ENCODE measurements around the gene AP2S1.

AP2S1 gene

GRCh38 chr19:46798713-46799112, 51.9 kb downstream of the AP2S1 start:
- TF ChIP-seq CTCF (IDR thresholded peaks at IDR 0.05; ENCODE audit: control insufficient read depth, extremely low read depth, insufficient read depth), result no peak
- DNase-seq (ENCODE audit: low read depth), result no peak
- H3K4me3 ChIP-seq (ENCODE audit: low read depth, low read length), result no peak overlapping the region

DNA sequence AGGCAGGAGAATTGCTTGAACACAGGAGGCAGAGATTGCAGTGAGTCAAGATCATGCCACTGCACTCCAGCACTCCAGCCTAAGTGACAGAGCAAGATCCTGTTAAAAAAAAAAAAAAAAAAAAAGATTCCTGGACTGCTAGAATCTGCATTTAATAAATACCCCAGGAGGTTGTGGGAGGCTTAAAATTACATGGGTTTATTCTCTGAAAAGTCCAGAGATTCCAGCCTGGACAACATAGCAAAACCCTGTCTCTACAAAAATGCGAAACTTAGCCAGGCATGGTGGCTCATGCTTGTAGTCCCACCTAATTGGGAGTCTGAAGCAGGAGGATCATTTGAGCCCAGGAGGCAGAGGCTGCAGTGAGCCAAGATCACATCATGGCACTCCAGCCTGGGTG, 52.8 kb downstream of the AP2S1 start:
- no peak for TF ChIP-seq CTCF (IDR thresholded peaks at IDR 0.05; ENCODE audit: control insufficient read depth, extremely low read depth, insufficient read depth)
- no peak overlapping the region for H3K4me3 ChIP-seq (ENCODE audit: low read depth, low read length)

DNA sequence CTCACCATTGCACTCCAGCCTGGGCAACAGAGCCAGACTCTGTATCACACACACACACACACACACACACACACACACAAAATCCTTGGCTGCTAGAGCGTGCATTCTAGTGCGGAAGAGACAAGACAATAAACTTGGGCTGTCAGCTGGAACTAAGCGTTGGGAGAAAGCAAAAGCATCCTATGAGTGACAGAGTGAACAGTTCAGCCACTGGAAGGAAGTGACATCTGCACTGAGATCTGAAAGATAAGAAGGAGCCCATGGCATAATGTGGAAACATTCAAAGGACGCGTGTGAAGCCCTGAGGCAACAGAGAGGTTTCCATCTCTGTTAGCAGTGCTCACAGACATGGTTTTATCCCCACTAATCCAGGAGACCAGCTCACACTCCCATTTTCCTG, 58.7 kb downstream of the AP2S1 start:
- DNase-seq (ENCODE audit: low read depth), result no peak
- TF ChIP-seq CTCF (IDR thresholded peaks at IDR 0.05; ENCODE audit: control insufficient read depth, extremely low read depth, insufficient read depth), result no peak
- H3K4me3 ChIP-seq (ENCODE audit: low read depth, low read length), result no peak overlapping the region

More for the DNA sequence above, 52.8 kb downstream of the AP2S1 start:
- no peak for DNase-seq (ENCODE audit: low read depth)

- H3K4me3 ChIP-seq (ENCODE audit: low read depth, low read length), result no peak overlapping the region
- TF ChIP-seq CTCF (IDR thresholded peaks at IDR 0.05; ENCODE audit: control insufficient read depth, extremely low read depth, insufficient read depth), result no peak
- DNase-seq (ENCODE audit: low read depth), result no peak
These were observed 61.3 kb downstream of the AP2S1 start for GRCh38 chr19:46789371-46789770.

GRCh38 chr19:46788968-46789338, 61.7 kb downstream of the AP2S1 start:
- H3K4me3 ChIP-seq (ENCODE audit: low read depth, low read length), result no peak overlapping the region

DNA sequence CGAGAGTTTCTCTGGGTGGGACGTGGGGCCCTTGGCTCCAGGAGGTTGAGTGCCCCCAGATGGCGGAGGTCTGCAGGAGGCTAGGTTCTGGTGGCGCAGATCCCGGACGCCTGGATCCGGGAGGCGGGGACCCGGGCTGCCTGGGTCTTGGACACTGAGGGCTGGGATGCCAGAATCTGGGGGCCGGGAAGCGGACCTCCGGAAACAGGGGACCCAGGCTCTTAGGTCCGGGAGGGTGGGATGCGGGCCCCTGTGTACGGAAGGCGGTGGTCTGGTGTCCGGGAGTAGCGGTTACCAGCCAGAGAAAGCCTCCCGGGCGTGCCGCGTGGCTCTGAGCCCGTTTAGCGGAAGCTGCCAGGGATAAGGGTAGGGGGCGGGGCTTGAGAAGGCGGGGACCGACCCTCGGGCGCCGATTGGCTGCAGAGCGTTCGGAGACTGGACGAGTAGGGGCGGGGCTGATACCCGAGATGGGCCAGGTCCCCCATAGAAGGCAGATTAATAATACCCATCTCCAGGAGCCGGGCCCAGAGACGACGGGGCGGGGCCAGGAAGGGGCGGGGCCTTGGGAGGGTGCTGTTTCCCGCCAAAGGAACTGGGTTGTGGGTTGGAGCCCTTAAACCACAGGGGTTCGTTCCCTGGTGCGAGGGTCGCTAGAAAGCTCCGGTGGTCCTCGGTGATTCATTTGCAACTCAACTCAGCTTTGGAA, 62.2 kb downstream of the AP2S1 start, which contains the start of gene SLC1A5:
SLC1A5 (minus strand) TSS at position 333 of the 706 bp plus-strand sequence. CDS start 629 bp downstream, outside the sequence.
- peak; percentile 64 for DNase-seq (ENCODE audit: low read depth)
- H3K4me3 ChIP-seq (ENCODE audit: low read depth, low read length), result peak within 1 kb of the TSS; percentile 73
- no peak for TF ChIP-seq CTCF (IDR thresholded peaks at IDR 0.05; ENCODE audit: control insufficient read depth, extremely low read depth, insufficient read depth)

More at GRCh38 chr19:46788968-46789338, 61.7 kb downstream of the AP2S1 start:
- no peak for DNase-seq (ENCODE audit: low read depth)
- TF ChIP-seq CTCF (IDR thresholded peaks at IDR 0.05; ENCODE audit: control insufficient read depth, extremely low read depth, insufficient read depth), result no peak
